CMK (cell line): Measurements from ENCODE around the gene RMI1.
"Not testable (repeated sequence)": the region's sequence is repeated elsewhere in the genome, so short reads cannot be mapped to it uniquely, and the experiment has no call there.

Experiments
- DNase-seq: peaks from one replicate; pipeline ENCODE4 v3.0.0-alpha.2; 2010; ENCODE audit warnings: low read depth

RMI1 gene

GRCh38 chr9:84007662-84008061 is 27.1 kb downstream of the RMI1 start:
- no peak for DNase-seq

- no peak for DNase-seq
Observed at GRCh38 chr9:84024041-84024575, 43.5 kb downstream of the RMI1 start.

GRCh38 chr9:84027201-84027600 is 46.6 kb downstream of the RMI1 start:
- DNase-seq, result no peak

GRCh38 chr9:84031534-84031933 is 50.9 kb downstream of the RMI1 start:
- no peak for DNase-seq

GRCh38 chr9:84041857-84042256 is 61.3 kb downstream of the RMI1 start:
- not testable (repeated sequence) for DNase-seq

GRCh38 chr9:84045481-84046097 is 65.0 kb downstream of the RMI1 start:
- no peak for DNase-seq
